ENCODE results near the gene KCNJ14.

DNA sequence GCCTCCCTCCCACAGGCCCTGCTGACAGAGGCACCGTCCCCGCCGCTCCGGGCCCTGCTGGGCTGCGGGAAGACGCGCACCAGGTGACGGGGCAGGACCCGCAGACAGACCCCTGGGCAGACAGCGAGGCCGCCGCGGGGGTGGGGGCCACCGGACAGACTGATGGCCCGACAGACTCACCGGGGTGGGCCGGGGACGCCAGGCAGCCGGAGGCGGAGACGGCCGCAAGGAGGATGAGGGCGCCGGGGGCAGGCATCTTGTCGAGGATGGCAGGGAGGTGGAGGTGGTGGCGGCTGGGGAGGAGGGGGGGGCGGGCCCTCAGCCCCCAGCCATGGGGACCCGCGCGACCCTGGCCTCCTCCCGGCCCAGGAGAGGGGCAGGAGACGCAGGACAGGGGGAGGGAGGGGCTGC lies 56.0 kb downstream of the KCNJ14 start:
- TF ChIP-seq ZNF70 (CRISPR knock-in tag; IDR thresholded peaks at IDR 0.05) (no peak), ZNF565 (CRISPR knock-in tag; conservative IDR thresholded peaks at IDR 0.05; ENCODE audit: low read depth) (no peak), ZFP3 (CRISPR knock-in tag; IDR thresholded peaks at IDR 0.05) (no peak), TOX (CRISPR knock-in tag; IDR thresholded peaks at IDR 0.05; ENCODE audit: borderline replicate concordance) (no peak), ARNTL (CRISPR knock-in tag; IDR thresholded peaks at IDR 0.05; ENCODE audit: borderline replicate concordance, low read depth) (no peak), ISL1 (CRISPR knock-in tag; IDR thresholded peaks at IDR 0.05) (no peak), ESRRG (CRISPR knock-in tag; IDR thresholded peaks at IDR 0.05) (no peak)
- TF ChIP-seq, protein P1, sequence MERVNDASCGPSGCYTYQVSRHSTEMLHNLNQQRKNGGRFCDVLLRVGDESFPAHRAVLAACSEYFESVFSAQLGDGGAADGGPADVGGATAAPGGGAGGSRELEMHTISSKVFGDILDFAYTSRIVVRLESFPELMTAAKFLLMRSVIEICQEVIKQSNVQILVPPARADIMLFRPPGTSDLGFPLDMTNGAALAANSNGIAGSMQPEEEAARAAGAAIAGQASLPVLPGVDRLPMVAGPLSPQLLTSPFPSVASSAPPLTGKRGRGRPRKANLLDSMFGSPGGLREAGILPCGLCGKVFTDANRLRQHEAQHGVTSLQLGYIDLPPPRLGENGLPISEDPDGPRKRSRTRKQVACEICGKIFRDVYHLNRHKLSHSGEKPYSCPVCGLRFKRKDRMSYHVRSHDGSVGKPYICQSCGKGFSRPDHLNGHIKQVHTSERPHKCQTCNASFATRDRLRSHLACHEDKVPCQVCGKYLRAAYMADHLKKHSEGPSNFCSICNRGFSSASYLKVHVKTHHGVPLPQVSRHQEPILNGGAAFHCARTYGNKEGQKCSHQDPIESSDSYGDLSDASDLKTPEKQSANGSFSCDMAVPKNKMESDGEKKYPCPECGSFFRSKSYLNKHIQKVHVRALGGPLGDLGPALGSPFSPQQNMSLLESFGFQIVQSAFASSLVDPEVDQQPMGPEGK (CRISPR knock-in tag; IDR thresholded peaks at IDR 0.05; ENCODE audit: borderline replicate concordance), result no peak
- TF ChIP-seq, protein P2, sequence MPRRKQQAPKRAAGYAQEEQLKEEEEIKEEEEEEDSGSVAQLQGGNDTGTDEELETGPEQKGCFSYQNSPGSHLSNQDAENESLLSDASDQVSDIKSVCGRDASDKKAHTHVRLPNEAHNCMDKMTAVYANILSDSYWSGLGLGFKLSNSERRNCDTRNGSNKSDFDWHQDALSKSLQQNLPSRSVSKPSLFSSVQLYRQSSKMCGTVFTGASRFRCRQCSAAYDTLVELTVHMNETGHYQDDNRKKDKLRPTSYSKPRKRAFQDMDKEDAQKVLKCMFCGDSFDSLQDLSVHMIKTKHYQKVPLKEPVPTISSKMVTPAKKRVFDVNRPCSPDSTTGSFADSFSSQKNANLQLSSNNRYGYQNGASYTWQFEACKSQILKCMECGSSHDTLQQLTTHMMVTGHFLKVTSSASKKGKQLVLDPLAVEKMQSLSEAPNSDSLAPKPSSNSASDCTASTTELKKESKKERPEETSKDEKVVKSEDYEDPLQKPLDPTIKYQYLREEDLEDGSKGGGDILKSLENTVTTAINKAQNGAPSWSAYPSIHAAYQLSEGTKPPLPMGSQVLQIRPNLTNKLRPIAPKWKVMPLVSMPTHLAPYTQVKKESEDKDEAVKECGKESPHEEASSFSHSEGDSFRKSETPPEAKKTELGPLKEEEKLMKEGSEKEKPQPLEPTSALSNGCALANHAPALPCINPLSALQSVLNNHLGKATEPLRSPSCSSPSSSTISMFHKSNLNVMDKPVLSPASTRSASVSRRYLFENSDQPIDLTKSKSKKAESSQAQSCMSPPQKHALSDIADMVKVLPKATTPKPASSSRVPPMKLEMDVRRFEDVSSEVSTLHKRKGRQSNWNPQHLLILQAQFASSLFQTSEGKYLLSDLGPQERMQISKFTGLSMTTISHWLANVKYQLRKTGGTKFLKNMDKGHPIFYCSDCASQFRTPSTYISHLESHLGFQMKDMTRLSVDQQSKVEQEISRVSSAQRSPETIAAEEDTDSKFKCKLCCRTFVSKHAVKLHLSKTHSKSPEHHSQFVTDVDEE (CRISPR knock-in tag; IDR thresholded peaks at IDR 0.05), result no peak
- TF ChIP-seq, protein P3, sequence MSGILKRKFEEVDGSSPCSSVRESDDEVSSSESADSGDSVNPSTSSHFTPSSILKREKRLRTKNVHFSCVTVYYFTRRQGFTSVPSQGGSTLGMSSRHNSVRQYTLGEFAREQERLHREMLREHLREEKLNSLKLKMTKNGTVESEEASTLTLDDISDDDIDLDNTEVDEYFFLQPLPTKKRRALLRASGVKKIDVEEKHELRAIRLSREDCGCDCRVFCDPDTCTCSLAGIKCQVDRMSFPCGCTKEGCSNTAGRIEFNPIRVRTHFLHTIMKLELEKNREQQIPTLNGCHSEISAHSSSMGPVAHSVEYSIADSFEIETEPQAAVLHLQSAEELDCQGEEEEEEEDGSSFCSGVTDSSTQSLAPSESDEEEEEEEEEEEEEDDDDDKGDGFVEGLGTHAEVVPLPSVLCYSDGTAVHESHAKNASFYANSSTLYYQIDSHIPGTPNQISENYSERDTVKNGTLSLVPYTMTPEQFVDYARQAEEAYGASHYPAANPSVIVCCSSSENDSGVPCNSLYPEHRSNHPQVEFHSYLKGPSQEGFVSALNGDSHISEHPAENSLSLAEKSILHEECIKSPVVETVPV (CRISPR knock-in tag; IDR thresholded peaks at IDR 0.05), result no peak
